GM21576 (cell line): ENCODE data around the gene PHYHD1.
A peak's percentile ranks its signal among the peaks of the same experiment; 100 is the strongest.

Source experiments
- ATAC-seq: cut with Tn5 transposase; IDR thresholded peaks from one replicate; pipeline ENCODE4 v1.9.1; 2021; ENCODE audit warnings: mild to moderate bottlenecking, moderate library complexity; ENCODE audit not compliant: unreplicated experiment

The PHYHD1 gene

DNA sequence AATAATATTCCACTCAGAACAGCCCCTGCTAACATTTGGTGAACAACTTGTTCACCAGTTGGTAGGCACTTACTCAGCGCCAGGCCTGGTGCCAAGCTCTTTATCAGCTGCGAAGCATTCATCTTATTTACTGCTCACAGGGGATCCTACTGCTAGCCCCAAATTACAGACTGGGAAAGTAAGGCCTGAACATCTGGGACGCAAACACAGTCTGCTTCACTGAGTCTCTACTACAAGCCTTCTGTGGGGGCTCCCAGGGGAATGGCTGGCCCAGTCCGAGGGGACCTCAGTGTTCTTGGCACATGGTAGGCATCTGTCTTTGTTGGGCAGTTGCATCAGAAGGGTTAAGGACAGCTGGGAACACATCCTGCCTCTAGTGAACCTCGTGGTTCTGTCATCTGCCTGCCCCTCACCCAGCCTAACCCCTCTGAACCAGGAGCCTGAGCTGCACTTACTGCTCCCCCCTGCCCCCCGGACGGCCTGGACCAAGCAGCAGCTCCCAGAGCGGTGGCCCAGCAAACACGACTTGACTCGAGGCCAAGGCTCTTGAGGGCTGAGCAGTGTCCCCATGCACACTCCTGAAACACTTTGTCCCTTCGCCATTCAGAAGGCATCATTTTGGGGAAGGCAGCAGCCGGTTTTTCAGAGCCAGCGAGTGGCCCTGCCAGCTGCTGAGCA lies at the start of gene PHYHD1:
PHYHD1 (plus strand) TSS at position 602 of the 678 bp plus-strand sequence. CDS start 1,342 bp downstream, outside the sequence.
- no peak for ATAC-seq

DNA sequence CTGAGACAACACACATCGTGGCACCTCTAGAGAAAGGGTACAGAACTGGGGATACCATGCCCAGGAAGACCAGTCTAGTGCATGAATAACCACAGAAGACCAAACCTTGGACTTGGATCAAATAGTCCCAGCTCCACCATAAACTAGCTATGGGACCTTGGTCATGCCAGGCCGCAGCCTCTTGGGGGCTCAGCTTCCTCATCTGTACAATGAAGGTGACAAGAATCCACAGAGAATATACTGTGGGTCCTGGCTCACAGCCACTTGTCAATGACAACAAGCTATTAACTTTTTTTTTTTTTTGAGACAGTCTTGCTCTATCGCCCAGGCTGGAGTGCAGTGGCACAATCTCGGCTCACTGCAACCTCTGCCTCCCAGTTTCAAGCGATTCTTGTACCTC lies 42.9 kb upstream of the PHYHD1 start:
- no peak for ATAC-seq

DNA sequence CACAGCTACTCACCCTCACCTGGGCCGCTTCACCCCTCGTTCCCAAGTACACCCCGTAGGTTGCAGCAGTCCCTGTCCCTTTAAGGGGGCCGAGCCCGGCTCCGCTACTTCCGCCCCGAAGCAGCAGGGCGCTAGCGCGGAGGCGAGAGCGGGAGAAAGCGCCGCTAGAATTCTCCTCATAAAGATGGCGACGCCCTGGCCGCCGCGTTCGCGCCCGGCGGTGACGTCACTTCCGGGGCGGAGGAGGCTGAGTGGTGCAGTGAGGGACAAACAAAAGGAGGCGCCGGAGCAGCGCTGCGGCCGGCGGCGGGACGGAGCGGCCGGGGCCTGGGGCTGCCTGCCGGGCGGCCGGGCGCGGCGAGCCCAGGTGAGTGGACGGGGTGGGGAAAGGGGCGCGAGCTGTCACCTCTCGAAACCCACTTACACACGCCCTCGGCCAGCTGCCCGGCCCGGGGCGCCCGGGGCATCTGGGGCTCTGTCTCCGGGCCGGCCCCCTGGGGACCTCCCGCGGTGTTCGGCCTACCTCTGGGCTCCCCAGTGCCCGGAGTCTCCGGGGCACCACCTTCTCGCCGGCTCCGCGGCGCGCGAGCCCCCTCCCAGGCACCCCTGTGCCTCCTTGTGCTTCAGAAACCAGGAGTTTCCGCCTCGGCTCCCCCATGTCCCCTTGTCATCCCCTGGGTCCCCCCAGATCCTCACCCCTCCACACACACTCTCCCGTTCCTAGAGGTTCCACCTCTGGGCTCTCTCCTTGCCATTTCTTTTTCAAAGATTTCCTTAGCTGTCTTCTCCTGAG lies 38.7 kb upstream of the PHYHD1 start, which contains the start of the genes KYAT1 and LRRC8A:
KYAT1 (minus strand) TSS at position 67 of the 793 bp plus-strand sequence. CDS start 36,545 bp downstream, outside the sequence.
LRRC8A (plus strand) TSS at position 250 of the 793 bp plus-strand sequence. CDS start 25,032 bp downstream, outside the sequence.
- ATAC-seq: peak; percentile 77

DNA sequence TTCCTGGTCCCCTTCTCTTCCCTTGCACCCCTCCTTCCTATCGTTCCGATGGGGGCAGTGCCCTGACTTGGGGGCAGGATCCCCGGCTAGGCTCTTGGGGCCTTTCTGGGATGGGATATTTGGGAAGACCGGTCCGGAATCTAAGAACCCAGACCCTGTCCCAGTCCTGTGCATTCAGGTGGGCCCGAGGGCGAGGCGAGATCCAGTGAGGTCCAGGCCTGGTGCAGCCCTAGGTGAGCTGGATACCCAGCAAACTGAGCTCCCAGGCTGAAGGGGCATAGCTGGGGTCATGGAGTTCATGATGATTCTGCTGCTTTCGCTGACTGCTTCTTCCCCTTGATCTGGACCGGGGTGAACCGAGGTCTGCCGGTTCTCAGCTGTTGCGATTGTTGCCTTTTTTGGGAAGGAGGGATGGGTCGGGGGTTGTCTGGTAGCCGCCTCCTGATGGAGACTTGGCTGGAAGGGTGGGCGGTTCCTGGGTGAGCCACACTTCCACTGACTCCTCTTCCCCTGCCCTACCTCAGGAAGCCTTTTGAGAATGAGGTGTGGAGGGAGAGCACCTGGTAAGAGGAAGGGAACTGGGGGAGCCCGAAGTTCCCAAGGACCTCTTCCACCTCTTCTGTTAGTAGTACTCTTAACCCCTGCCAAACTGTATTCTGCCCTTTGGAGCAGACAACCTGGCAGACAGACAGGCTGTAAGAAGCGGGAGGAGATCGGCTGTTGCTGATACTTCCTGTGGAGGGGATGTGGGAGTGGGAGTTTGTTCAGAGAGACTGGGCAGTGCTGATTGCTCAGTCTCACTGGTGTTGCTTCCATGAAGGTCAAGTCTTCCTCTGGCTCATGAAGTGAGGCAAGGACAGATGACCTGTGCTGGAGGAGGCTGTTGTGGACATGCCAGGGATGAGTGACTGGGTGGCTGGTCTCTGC lies 37.8 kb upstream of the PHYHD1 start:
- no peak for ATAC-seq

DNA sequence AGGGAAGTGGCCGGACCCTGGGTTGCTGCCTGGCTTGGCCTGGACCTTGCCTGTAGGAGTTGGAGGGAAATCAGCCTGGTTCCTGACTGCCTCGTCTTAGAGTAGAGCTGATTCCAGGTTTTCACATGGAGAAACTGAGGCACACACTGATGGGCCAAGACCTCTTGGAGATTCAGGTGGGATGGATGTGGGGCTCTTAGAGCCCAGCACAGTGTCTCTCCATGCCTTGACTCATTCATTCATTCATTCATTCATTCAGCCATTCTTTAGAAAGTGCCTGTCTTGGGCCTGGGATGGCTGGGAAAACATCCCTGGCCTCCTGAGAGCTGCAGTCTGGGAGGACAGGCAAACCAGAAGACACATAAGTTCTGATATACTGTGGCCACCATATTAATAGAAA lies 36.6 kb upstream of the PHYHD1 start:
- ATAC-seq: no peak

DNA sequence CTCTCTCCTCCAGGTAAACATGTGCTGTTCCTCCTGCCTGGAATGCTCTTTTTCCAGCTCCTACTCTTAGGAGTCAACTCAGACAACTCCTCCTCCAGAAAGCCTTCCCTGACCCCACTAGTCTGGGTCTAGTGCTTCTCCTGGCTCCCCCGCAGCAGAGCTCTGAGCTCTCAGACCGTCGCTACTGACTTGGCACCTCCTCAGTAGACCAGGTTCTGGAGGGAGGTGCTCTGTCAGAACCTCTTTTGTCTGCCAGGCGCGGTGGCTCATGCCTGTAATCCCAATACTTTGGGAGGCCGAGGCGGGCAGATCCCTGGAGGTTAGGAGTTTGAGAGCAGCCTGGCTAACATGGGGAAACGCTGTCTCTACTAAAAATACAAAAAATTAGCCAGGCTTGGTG lies 35.4 kb upstream of the PHYHD1 start:
- ATAC-seq: no peak

DNA sequence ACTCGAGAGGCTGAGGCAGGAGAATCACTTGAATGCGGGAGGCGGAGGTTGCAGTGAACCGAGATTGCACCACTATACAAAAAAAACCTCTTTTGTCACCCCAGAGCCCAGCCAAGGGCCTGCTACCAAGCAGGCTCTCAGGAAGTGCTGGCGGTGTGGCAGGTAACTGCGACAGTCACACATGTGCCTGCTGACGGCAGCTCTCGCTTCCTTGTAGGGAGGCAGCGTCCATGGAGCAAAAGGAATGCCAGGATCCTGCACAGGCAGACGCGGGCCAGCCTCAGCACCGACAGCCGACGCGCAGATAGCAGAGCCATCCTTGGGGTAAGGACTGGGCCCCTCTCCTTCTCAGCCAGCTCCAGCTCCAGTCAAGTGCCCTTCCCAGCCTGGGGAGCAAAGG lies 35.0 kb upstream of the PHYHD1 start:
- no peak for ATAC-seq

DNA sequence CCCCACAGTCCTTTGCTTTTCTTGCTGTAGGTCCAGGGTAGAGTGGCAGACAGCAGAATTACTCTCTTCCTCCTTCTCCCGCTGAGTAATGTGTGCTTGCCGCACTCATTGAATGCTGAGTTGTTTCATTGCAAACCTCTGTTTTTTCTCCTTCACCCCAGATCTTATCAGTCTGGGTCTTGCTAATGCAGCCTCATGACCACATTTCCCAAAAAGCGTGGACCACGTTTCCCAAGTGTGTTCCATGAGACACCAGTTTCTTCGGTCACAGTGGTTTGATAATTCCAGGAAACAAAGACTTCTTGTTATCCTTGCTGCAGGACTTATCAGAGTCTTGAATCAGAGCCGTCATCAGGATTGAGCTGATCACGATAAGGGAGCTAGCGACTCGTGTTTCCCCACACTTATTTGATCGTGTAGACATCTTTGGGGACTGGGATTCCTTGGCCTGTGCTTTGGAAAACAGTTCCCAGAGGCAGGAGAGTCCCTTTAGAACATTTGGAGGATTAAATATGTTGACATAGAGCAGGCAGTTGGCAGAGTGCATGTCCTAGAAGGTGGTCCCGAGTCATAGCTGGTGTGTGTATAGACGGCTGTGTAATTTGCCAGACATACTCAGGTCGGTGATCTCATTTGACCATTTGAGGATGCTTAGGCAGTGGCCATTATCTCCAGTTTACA lies 34.4 kb upstream of the PHYHD1 start:
- no peak for ATAC-seq

DNA sequence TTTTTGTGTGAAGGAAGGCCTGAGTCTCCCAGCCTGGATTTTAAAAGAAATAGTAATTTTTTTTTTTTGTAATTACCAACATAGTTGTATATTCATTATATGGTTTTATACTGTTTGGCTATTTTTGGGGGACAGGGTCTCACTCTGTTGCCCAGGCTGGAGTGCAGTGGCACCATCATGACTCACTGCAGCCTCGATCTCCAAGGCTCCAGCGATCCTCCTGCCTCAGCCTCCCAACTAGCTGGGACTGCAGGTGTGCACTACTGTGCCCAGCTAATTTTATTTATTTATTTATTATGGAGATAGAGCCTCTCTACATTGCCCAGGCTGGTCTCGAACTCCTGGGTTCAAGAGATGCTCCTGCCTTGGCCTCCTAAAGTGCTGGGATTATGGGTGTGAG lies 33.7 kb upstream of the PHYHD1 start:
- no peak for ATAC-seq

DNA sequence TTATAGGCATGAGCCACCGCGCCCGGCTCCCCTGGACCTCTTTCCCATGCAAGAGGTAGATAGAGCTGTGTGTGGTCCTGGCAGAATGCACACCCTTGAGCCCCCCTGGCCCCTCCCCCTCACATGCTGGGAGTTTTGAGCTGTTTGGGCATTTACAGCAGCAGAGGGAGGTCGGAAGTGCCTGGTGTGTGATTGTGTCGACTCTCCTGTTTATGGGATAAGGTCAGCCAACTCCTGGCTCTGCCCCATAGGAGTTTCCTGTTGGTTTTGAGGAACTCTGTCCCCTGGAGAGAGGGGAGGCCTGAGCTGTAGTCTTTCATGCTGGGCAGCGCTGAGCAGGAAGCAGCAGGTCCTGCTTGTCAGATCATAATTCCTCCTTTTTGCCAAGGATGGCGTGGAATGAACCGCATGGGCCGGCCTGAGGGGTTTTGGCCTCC lies 32.9 kb upstream of the PHYHD1 start:
- ATAC-seq: no peak

DNA sequence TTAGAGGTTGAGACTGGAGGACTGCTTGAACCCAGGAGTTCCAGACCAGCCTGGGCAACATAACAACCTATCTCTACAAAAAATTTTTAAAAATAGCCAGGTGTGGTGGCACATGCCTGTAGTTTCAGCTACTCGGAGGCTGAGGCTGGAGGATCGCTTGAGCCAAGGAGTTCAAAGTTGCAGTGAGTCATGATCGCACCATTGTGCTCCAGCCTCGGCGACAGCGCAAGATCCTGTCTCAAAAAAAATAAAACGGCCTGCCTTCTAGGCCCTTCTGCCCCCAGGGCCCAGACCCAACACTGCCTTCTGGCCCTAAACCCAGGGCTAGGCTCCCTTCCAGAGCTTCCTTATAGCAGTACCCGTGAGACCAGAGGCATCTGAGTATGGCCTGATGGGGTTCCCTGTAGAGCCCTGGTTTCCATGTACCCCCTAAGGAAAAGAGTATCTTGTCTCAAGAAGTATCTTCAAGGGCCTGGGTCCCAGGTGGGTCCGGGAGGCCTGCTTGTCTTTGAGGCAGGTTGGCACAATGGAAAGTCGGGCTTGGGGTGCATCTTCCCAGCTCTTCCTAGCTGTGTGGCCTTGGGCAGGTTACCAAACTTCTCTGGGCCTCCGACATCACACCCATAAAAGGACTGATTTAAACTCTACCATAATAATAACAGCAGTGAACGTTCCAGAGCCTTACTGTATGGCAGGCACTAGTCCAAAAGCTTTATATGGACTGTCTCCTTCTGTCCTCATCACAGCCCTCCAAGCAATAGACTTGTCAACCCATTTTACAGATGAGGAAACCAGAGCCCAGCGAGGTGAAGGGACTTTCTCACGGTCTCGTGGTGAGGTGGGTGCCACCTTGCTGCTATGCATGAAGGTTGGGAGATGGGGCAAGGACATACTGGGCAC lies 29.2 kb upstream of the PHYHD1 start:
- ATAC-seq: no peak

DNA sequence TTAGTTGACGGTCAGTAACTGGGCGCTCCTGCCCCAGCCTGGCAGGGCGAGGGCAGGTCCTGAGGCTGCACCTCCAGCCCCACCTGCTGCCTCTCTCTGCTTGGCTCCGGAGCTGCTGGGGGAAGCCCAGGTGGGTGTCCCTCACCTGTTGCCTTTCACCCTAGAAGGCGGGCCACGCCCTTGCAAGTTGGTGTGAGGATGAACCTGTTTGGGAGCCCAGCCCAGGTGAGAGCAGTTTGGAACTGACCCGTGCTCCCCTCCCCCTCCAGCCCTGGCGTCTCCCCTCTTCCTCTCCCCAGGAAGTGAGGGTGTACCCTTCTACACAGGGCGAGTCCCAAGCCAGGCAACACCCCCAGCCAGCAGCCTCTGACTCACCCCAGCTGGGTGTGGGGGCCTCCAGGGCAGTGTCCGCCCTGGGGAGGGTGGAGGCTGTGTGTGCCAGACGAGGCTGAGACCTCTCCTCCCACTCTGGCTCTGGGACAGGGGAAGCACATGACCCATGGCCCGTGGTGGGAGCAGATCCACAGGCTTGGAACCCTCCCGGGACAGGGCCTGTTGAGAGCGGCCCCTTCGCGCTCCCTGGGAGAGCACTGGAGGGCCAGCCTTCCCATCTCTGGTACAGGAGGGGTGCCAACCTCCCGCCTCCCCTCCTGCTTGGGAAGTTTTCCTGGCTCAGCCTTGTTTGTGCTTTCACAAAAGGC lies 28.4 kb upstream of the PHYHD1 start:
- no peak for ATAC-seq

DNA sequence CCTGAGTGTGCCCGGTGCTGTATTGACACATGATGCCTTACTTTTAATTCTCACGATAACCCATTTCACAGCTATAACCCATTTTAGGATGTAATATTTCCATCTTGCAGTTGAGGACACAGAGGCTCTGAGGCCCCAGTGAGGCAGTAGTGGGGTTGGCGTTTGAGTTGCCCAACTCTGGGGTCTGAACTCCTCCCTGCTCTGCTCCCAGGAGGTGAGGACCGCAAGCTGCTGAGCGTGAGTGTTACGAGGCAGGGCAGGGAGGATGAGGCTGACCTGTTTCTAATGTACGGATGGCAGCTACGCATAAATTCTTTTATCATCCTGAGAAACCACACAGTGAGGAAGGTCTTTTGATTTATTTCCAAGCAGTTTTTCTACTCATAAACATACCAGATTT lies 27.4 kb upstream of the PHYHD1 start:
- no peak for ATAC-seq

DNA sequence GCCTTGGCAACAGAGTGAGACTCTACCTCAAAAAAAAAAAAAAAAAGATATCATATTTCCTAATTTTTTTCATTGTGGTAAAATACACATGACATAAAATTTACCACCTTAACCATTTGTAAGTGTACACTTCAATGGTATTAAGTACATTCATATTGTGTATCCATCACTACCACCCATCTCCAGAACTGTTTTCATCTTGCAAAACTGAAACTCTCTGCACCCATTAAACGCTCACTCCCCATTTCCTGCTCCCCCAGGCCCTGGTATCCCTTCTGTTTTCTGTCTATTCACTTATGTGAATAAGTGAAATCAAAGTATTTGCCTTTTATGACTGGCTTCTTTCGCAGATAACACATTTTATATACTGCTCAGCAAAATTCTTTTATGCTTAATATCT lies 26.0 kb upstream of the PHYHD1 start:
- no peak for ATAC-seq

DNA sequence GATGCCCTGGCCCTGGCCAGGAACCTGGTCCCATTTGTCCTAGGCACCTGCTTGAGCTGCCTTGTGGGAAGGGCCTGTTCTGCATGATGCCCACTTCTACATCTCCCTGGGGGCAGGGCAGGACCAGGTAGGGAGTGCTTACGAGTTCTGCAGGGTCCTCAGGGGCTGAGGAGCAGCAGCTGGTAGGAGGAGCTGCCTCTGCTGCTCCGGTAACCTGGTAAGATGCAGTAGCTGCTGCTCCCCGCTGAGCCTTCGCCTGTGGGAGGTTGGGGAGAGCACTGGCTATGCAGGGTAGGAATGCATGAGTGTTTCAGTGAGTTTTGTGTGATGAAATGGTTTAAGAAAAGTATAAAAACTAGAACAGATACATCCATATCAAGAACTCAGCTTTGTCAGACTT lies 25.2 kb upstream of the PHYHD1 start:
- ATAC-seq: no peak

DNA sequence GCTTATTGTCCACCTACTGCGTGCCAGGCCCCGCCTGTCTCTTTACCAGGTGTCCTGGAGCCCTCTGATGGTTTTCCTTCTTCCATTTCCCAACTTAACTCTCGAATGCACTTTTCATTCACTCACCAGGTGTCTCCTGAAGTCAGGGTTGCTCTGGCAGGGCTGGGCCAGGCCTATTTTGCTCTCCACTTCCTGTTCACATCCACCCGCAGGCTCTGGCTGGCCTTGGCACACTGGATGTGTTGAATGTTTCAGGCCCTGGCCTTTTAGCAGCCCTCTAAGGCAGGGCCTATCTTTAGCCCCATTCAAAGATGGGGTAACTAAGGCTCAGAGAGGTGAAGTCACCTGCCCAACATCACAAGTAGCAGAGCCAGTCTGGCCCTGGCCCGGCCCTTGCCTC lies 22.4 kb upstream of the PHYHD1 start:
- no peak for ATAC-seq

DNA sequence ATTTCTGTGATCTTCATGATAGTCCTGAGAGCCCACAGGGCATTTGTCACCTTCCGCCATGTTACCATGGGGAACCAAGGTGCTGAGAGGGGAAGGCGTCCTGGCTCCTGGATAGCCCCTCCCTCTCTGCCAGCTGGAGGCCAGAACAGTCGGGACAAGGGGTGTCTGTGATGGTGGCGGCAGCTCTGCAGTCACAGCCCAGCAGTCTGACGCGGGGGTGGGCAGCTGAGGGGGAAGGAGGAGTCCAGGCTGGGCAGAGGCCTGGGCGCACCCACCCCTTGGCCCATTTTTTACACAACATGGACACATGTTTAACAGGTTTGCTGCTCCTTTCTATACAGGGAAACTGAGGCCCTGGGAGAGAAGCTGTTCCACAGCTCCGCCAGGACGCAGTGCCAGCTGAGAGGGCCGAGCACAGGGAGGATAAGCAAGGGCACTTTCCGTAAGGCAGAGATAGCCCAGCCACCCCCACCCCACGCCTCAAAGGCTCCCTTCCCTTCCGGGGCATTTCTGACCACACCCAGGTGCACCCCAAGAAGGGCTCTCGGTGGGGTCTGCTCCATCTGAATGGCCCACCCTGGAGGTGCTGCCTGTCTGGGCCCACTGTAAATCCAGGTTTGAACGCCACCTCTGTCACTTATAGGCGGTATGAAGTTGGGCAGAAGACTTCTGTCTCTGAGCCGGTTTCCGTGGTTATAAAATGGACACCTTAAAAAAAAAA lies 21.8 kb upstream of the PHYHD1 start:
- no peak for ATAC-seq
